ENCODE results near the gene LETM1. TPM values are rescaled to one million over a fixed set of nuclear protein-coding genes. Genes with fewer than 3 reads are reported as not detected.
A peak's percentile ranks its signal among the peaks of the same experiment; 100 is the strongest.

Gene LETM1
- total and polyA plus RNA-seq, 2 donors (not counting 1 experiment from before 2014, with no cell fraction given): 15.8 to 70.4 TPM

- Histone ChIP-seq H3K9me3 (ENCODE audit: control insufficient read depth, insufficient read depth, low read depth, low read length) (no peaks in the 10 kb centered on the region), H3K27me3 (ENCODE audit: control insufficient read depth, insufficient read depth, low read length) (no peaks in the 10 kb centered on the region), H3K36me3 (ENCODE audit: control insufficient read depth, insufficient read depth, low read length) (no peaks in the 10 kb centered on the region), H3K4me2 (ENCODE audit: extremely low read depth, insufficient read depth, low read length) (peak overlapping the region; percentile 82), H2AFZ (ENCODE audit: low read length) (no peak overlapping the region), H3K79me2 (ENCODE audit: control insufficient read depth, insufficient read depth, low read length) (peaks cover 63% of the 10 kb centered on the region), H3K4me1 (ENCODE audit: control insufficient read depth, extremely low read depth, insufficient read depth, low read length) (peaks cover 5% of the 10 kb centered on the region), H4K20me1 (ENCODE audit: control insufficient read depth, extremely low read depth, insufficient read depth, low read length) (no peaks in the 10 kb centered on the region), H3K4me3 (replicated peaks in 1 of 4; ENCODE audit: control extremely low read depth in 1 of 4, insufficient read depth in 1 of 4, low read depth in 3 of 4, low read length in 4 of 4) (peak overlapping the region in 2 of 4 experiments; percentile 76 to 84), H3K9ac (ENCODE audit: insufficient read depth, low read length) (no peak overlapping the region), H3K27ac (ENCODE audit: insufficient read depth, low read length) (peak overlapping the region; percentile 86)
- TF ChIP-seq CTCF (conservative IDR thresholded peaks at IDR 0.05 in 1 of 2, IDR thresholded peaks at IDR 0.05 in 1 of 2; ENCODE audit: low read depth in 1 of 2, low read length in 2 of 2) (no peak), EZH2 (IDR thresholded peaks at IDR 0.05; ENCODE audit: low read length, missing control alignments) (no peak)
- DNase-seq (ENCODE audit: low read depth in 2 of 2): peak in 1 of 2 donors; percentile 18
These were observed 17.3 kb upstream of the LETM1 start for GRCh38 chr4:1873291-1873690.

GRCh38 chr4:1872870-1873269 lies 16.9 kb upstream of the LETM1 start:
- peaks cover 59% of the 10 kb centered on the region for H3K79me2 ChIP-seq (ENCODE audit: control insufficient read depth, insufficient read depth, low read length)
- H3K4me2 ChIP-seq (ENCODE audit: extremely low read depth, insufficient read depth, low read length): peak overlapping the region; percentile 82
- H3K4me3 ChIP-seq (replicated peaks in 1 of 4; ENCODE audit: control extremely low read depth in 1 of 4, insufficient read depth in 1 of 4, low read depth in 3 of 4, low read length in 4 of 4): peak overlapping the region; percentile 76 to 84 (median 83)
- peak; percentile 58 to 82 for DNase-seq (ENCODE audit: low read depth in 2 of 2)
- no peak overlapping the region for H2AFZ ChIP-seq (ENCODE audit: low read length)
- TF ChIP-seq CTCF (conservative IDR thresholded peaks at IDR 0.05 in 1 of 2, IDR thresholded peaks at IDR 0.05 in 1 of 2; ENCODE audit: low read depth in 1 of 2, low read length in 2 of 2): no peak
- no peak for TF ChIP-seq EZH2 (IDR thresholded peaks at IDR 0.05; ENCODE audit: low read length, missing control alignments)
- no peaks in the 10 kb centered on the region for H3K27me3 ChIP-seq (ENCODE audit: control insufficient read depth, insufficient read depth, low read length)
- peak overlapping the region; percentile 86 for H3K27ac ChIP-seq (ENCODE audit: insufficient read depth, low read length)
- no peaks in the 10 kb centered on the region for H3K36me3 ChIP-seq (ENCODE audit: control insufficient read depth, insufficient read depth, low read length)
- peaks cover 5% of the 10 kb centered on the region for H3K4me1 ChIP-seq (ENCODE audit: control insufficient read depth, extremely low read depth, insufficient read depth, low read length)
- H3K9ac ChIP-seq (ENCODE audit: insufficient read depth, low read length): no peak overlapping the region
- H4K20me1 ChIP-seq (ENCODE audit: control insufficient read depth, extremely low read depth, insufficient read depth, low read length): no peaks in the 10 kb centered on the region
- H3K9me3 ChIP-seq (ENCODE audit: control insufficient read depth, insufficient read depth, low read depth, low read length): no peaks in the 10 kb centered on the region

- peak overlapping the region in 3 of 4 experiments; percentile 27 to 82 (median 76) for H3K4me3 ChIP-seq (replicated peaks in 1 of 4; ENCODE audit: control extremely low read depth in 1 of 4, insufficient read depth in 1 of 4, low read depth in 3 of 4, low read length in 4 of 4)
- H3K27ac ChIP-seq (ENCODE audit: insufficient read depth, low read length): peak overlapping the region; percentile 86
- H4K20me1 ChIP-seq (ENCODE audit: control insufficient read depth, extremely low read depth, insufficient read depth, low read length): no peaks in the 10 kb centered on the region
- H3K9ac ChIP-seq (ENCODE audit: insufficient read depth, low read length): peak overlapping the region; percentile 81
- H3K4me1 ChIP-seq (ENCODE audit: control insufficient read depth, extremely low read depth, insufficient read depth, low read length): peaks cover 5% of the 10 kb centered on the region
- H3K9me3 ChIP-seq (ENCODE audit: control insufficient read depth, insufficient read depth, low read depth, low read length): no peaks in the 10 kb centered on the region
- H2AFZ ChIP-seq (ENCODE audit: low read length): no peak overlapping the region
- H3K27me3 ChIP-seq (ENCODE audit: control insufficient read depth, insufficient read depth, low read length): no peaks in the 10 kb centered on the region
- H3K79me2 ChIP-seq (ENCODE audit: control insufficient read depth, insufficient read depth, low read length): peaks cover 46% of the 10 kb centered on the region
- peak in 1 of 2 donors; percentile 30 for DNase-seq (ENCODE audit: low read depth in 2 of 2)
- H3K4me2 ChIP-seq (ENCODE audit: extremely low read depth, insufficient read depth, low read length): no peak overlapping the region
- no peak for TF ChIP-seq EZH2 (IDR thresholded peaks at IDR 0.05; ENCODE audit: low read length, missing control alignments)
- TF ChIP-seq CTCF (conservative IDR thresholded peaks at IDR 0.05 in 1 of 2, IDR thresholded peaks at IDR 0.05 in 1 of 2; ENCODE audit: low read depth in 1 of 2, low read length in 2 of 2): no peak
- H3K36me3 ChIP-seq (ENCODE audit: control insufficient read depth, insufficient read depth, low read length): no peaks in the 10 kb centered on the region
These were observed 15.6 kb upstream of the LETM1 start for GRCh38 chr4:1871471-1872021.

Data from fibroblast of lung (primary cell).